HCT116 (cell line): Measurements from ENCODE around the gene IFITM1. TPM values are rescaled to one million over a fixed set of nuclear protein-coding genes. Genes with fewer than 3 reads are reported as not detected.
"Not testable (repeated sequence)": the region's sequence is repeated elsewhere in the genome, so short reads cannot be mapped to it uniquely, and the experiment has no call there.

Experiments
- ATAC-seq: fragments of 200-7000 bp; cut with Tn5 transposase; 2 replicates; pipeline ENCODE4 v1.9.1; 2020; ENCODE audit warnings: mild to moderate bottlenecking, moderate library complexity
- BruUV-seq: library from RNA; stranded (reverse); fragments of 400-500 nt; replicated peaks from 2 replicates; lab custom pipeline; 2021; lab: Mats Ljungman, UMichigan
- CTCF ChIA-PET: fragments of 300-600 bp; sonication (Branson Sonifier 250); formaldehyde crosslinking; loops from one replicate; lab custom pipeline; 2021; ENCODE audit warnings: antibody characterized with exemption; lab: Charles Lee
- POLR2A ChIA-PET: fragments of 300-600, 350-600 bp; sonication (Branson Sonifier 250); formaldehyde crosslinking; loops from one replicate; lab custom pipeline; 2021; ENCODE audit warnings: antibody characterized with exemption; lab: Charles Lee
- RAD21 ChIA-PET, 2 experiments: fragments of 300-600 bp; sonication (Branson Sonifier 250); formaldehyde crosslinking; loops; one replicate each; lab custom pipeline; 2023; ENCODE audit warnings: low total read pairs in 2 of 2; ENCODE audit not compliant: uncharacterized antibody in 2 of 2, unreplicated experiment in 2 of 2, low non-redundant PET in 1 of 2; lab: Charles Lee
- DNase-seq: peaks from one replicate; pipeline ENCODE4 v3.0.0-alpha.2; 2010; ENCODE audit warnings: low read depth, low spot score
- H2AFZ ChIP-seq: fragments of 200-600 bp; shearing (Covaris generic), sonication (generic); 2 replicates; pipeline ENCODE4 v1.6.1; 2017; ENCODE audit warnings: low read depth, mixed run types, mixed read lengths, antibody characterized with exemption, low read length; ENCODE audit not compliant: poor library complexity, severe bottlenecking
- H3K27ac ChIP-seq: 2 replicates; pipeline ENCODE4 v1.5.1; 2012; ENCODE audit warnings: low read depth, low read length
- H3K27me3 ChIP-seq: fragments of 200-600 bp; sonication (generic); 2 replicates; pipeline ENCODE4 v1.6.1; 2016; ENCODE audit warnings: mixed run types, low read length, mixed read lengths; ENCODE audit not compliant: insufficient read depth
- H3K36me3 ChIP-seq, 2 experiments: fragments of 200-500 bp in 1 of 2; fragments of 200-600 bp in 1 of 2; sonication (Bioruptor generic) in 1 of 2; sonication (generic) in 1 of 2; 2 replicates each; pipeline versions ENCODE4 v1.5.1 to v1.6.1; 2014 to 2016; ENCODE audit warnings: low read length in 2 of 2, inconsistent platforms in 1 of 2, mixed read lengths in 1 of 2, mixed run types in 1 of 2; ENCODE audit not compliant: insufficient read depth in 2 of 2, control insufficient read depth in 1 of 2
- H3K4me1 ChIP-seq, 2 experiments: fragments of 200-600 bp in 1 of 2; sonication (generic) in 1 of 2; 2 replicates each; pipeline versions ENCODE4 v1.5.1 to v1.6.1; 2012 to 2017; ENCODE audit warnings: low read length in 2 of 2, inconsistent platforms in 1 of 2, mild to moderate bottlenecking in 1 of 2, mixed read lengths in 1 of 2, mixed run types in 1 of 2, moderate library complexity in 1 of 2; ENCODE audit not compliant: insufficient read depth in 2 of 2, control insufficient read depth in 1 of 2
- H3K4me2 ChIP-seq: fragments of 200-600 bp; sonication (generic); 2 replicates; pipeline ENCODE4 v1.6.1; 2017; ENCODE audit warnings: mixed run types, low read length, mixed read lengths
- H3K4me3 ChIP-seq, 2 experiments: fragments of 200-600 bp in 1 of 2; sonication (generic) in 1 of 2; replicated peaks in 1 of 2; 2 replicates each; pipeline ENCODE4 v1.5.1; 2011 to 2016; ENCODE audit warnings: low read length in 2 of 2, control low read depth in 1 of 2, low read depth in 1 of 2, mild to moderate bottlenecking in 1 of 2, mixed read lengths in 1 of 2, mixed run types in 1 of 2
- H3K79me2 ChIP-seq: fragments of 200-600 bp; sonication (generic); 2 replicates; pipeline ENCODE4 v1.6.1; 2017; ENCODE audit warnings: mild to moderate bottlenecking, mixed run types, low read length, moderate library complexity, mixed read lengths; ENCODE audit not compliant: insufficient read depth
- H3K9ac ChIP-seq: fragments of 200-600 bp; sonication (generic); 2 replicates; pipeline ENCODE4 v1.6.1; 2016; ENCODE audit warnings: low read length, mixed read lengths
- H3K9me2 ChIP-seq: fragments of 200-600 bp; sonication (generic), shearing (Covaris generic); 2 replicates; pipeline ENCODE4 v1.6.1; 2017; ENCODE audit warnings: mixed run types, mild to moderate bottlenecking, moderate library complexity; ENCODE audit not compliant: insufficient read depth
- H3K9me3 ChIP-seq, 2 experiments: fragments of 200-500 bp in 1 of 2; fragments of 200-600 bp in 1 of 2; sonication (Bioruptor generic) in 1 of 2; sonication (generic) in 1 of 2; 2 replicates each; pipeline ENCODE4 v1.6.1; 2014 to 2017; ENCODE audit warnings: low read length in 2 of 2, mixed read lengths in 2 of 2, inconsistent platforms in 1 of 2, low read depth in 1 of 2, mild to moderate bottlenecking in 1 of 2, mixed run types in 1 of 2, moderate library complexity in 1 of 2; ENCODE audit not compliant: control insufficient read depth in 1 of 2, insufficient read depth in 1 of 2
- H4K20me1 ChIP-seq: fragments of 200-600 bp; sonication (generic), shearing (Covaris generic); 2 replicates; pipeline ENCODE4 v1.6.1; 2017; ENCODE audit warnings: mixed run types, mild to moderate bottlenecking, moderate library complexity; ENCODE audit not compliant: insufficient read depth
- ATF3 ChIP-seq: IDR thresholded peaks from 2 replicates; pipeline ENCODE4 v1.6.1; 2012
- CBX3 ChIP-seq: IDR thresholded peaks from 2 replicates; pipeline ENCODE4 v1.6.1; 2012; ENCODE audit warnings: low read depth
- CEBPB ChIP-seq: IDR thresholded peaks from 2 replicates; pipeline ENCODE4 v1.6.1; 2012; ENCODE audit warnings: low read depth
- EZH2 ChIP-seq: fragments of 200-600 bp; sonication (generic); IDR thresholded peaks from 2 replicates; pipeline ENCODE4 v1.6.1; 2017; ENCODE audit warnings: antibody characterized with exemption, mixed run types
- EZH2phosphoT487 ChIP-seq: fragments of 200-600 bp; IDR thresholded peaks from 2 replicates; pipeline ENCODE4 v1.6.1; 2018; ENCODE audit warnings: antibody characterized with exemption, borderline replicate concordance
- JUND ChIP-seq: IDR thresholded peaks from 2 replicates; pipeline ENCODE4 v1.6.1; 2012
- MAX ChIP-seq: IDR thresholded peaks from 2 replicates; pipeline ENCODE4 v1.6.1; 2012
- POLR2AphosphoS5 ChIP-seq: IDR thresholded peaks from 2 replicates; pipeline ENCODE4 v1.6.1; 2011; ENCODE audit warnings: mild to moderate bottlenecking, low read depth, low read length, moderate library complexity
- RAD21 ChIP-seq: IDR thresholded peaks from 2 replicates; pipeline ENCODE4 v1.6.1; 2012; ENCODE audit warnings: low read depth, mild to moderate bottlenecking
- SIN3A ChIP-seq: IDR thresholded peaks from 2 replicates; pipeline ENCODE4 v1.6.1; 2012; ENCODE audit warnings: low read depth
- SP1 ChIP-seq: IDR thresholded peaks from 2 replicates; pipeline ENCODE4 v1.6.1; 2012; ENCODE audit warnings: low read depth
- SRF ChIP-seq: IDR thresholded peaks from 2 replicates; pipeline ENCODE4 v1.6.1; 2012; ENCODE audit warnings: low read depth
- TCF7L2 ChIP-seq: IDR thresholded peaks from 2 replicates; pipeline ENCODE4 v1.7.0; 2011; ENCODE audit warnings: borderline replicate concordance, inconsistent platforms; ENCODE audit not compliant: insufficient read depth, insufficient read length; ENCODE audit errors: extremely low read depth
- YY1 ChIP-seq: IDR thresholded peaks from 2 replicates; pipeline ENCODE4 v1.6.1; 2011; ENCODE audit warnings: low read length, low read depth, moderate library complexity, mild to moderate bottlenecking; ENCODE audit not compliant: insufficient replicate concordance; ENCODE audit errors: extremely low read depth
- ZFX ChIP-seq: fragments of 450-650 bp; IDR thresholded peaks from 2 replicates; pipeline ENCODE4 v1.6.1; 2017
- intact Hi-C: fragments of 100-400 bp; cut with micrococcal nuclease; formaldehyde crosslinking; loops from 2 replicates; pipeline ENCODE4 v1.10.0; 2022
- total RNA-seq: library from RNA; stranded (reverse); gene quantifications from one replicate; pipeline ENCODE4 v1.2.1, GENCODE V29; 2021; ENCODE audit not compliant: unreplicated experiment
- TF ChIP-seq, protein P1 (sequence below): IDR thresholded peaks from 2 replicates; pipeline ENCODE4 v1.6.1; 2012; ENCODE audit warnings: low read depth

IFITM1 gene
- total RNA-seq, 1 experiment from 2014 or later = 6.1 TPM

GRCh38 chr11:268716-269145 lies 45.1 kb upstream of the IFITM1 start:
- intact Hi-C loops, H3K27me3 ChIP-seq, POLR2A ChIA-PET, H2AFZ ChIP-seq, H4K20me1 ChIP-seq, CTCF ChIA-PET, RAD21 ChIA-PET, H3K79me2 ChIP-seq, DNase-seq, H3K9me3 ChIP-seq, H3K4me3 ChIP-seq, H3K9me2 ChIP-seq, BruUV-seq, H3K27ac ChIP-seq, ATAC-seq, H3K4me2 ChIP-seq, H3K36me3 ChIP-seq, H3K9ac ChIP-seq: not testable (repeated sequence)
- peaks cover 8 to 12% of the 10 kb centered on the region in 2 experiments for H3K4me1 ChIP-seq

- TF ChIP-seq SIN3A = no peak
- no peak for TF ChIP-seq ATF3
- no peak for TF ChIP-seq EZH2
- TF ChIP-seq EZH2phosphoT487 = no peak
- TF ChIP-seq JUND = no peak
- no peak for TF ChIP-seq SP1
- no peak for TF ChIP-seq SRF
- TF ChIP-seq CEBPB = no peak
- TF ChIP-seq, protein P1, sequence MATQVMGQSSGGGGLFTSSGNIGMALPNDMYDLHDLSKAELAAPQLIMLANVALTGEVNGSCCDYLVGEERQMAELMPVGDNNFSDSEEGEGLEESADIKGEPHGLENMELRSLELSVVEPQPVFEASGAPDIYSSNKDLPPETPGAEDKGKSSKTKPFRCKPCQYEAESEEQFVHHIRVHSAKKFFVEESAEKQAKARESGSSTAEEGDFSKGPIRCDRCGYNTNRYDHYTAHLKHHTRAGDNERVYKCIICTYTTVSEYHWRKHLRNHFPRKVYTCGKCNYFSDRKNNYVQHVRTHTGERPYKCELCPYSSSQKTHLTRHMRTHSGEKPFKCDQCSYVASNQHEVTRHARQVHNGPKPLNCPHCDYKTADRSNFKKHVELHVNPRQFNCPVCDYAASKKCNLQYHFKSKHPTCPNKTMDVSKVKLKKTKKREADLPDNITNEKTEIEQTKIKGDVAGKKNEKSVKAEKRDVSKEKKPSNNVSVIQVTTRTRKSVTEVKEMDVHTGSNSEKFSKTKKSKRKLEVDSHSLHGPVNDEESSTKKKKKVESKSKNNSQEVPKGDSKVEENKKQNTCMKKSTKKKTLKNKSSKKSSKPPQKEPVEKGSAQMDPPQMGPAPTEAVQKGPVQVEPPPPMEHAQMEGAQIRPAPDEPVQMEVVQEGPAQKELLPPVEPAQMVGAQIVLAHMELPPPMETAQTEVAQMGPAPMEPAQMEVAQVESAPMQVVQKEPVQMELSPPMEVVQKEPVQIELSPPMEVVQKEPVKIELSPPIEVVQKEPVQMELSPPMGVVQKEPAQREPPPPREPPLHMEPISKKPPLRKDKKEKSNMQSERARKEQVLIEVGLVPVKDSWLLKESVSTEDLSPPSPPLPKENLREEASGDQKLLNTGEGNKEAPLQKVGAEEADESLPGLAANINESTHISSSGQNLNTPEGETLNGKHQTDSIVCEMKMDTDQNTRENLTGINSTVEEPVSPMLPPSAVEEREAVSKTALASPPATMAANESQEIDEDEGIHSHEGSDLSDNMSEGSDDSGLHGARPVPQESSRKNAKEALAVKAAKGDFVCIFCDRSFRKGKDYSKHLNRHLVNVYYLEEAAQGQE = no peak
- TF ChIP-seq CBX3 = no peak
- no peak for TF ChIP-seq ZFX
- no peak for TF ChIP-seq TCF7L2
- TF ChIP-seq RAD21 = no peak
- TF ChIP-seq POLR2AphosphoS5 = no peak
- TF ChIP-seq YY1 = no peak
- TF ChIP-seq MAX = no peak
- BruUV-seq = no TSS peak
- H3K4me2 ChIP-seq = no peak overlapping the region
- CTCF ChIA-PET = no interaction called here
- peaks cover 8 to 12% of the 10 kb centered on the region in 2 experiments for H3K4me1 ChIP-seq
- H2AFZ ChIP-seq = no peak overlapping the region
- no peaks in the 10 kb centered on the region for H3K9me3 ChIP-seq
- H3K27me3 ChIP-seq = no peaks in the 10 kb centered on the region
- no peak overlapping the region for H3K9ac ChIP-seq
- no peaks in the 10 kb centered on the region for H3K36me3 ChIP-seq
- H3K27ac ChIP-seq = no peak overlapping the region
- no peak overlapping the region for H3K4me3 ChIP-seq
- H4K20me1 ChIP-seq = no peaks in the 10 kb centered on the region
- H3K9me2 ChIP-seq = no peaks in the 10 kb centered on the region
- DNase-seq (no peak), ATAC-seq (no peak)
- intact Hi-C loops = no loop called here
- H3K79me2 ChIP-seq = no peaks in the 10 kb centered on the region
- RAD21 ChIA-PET = no interaction called here
- POLR2A ChIA-PET = no interaction called here
Measured at GRCh38 chr11:269146-269890, 44.5 kb upstream of the IFITM1 start.
